HG02981 (cell line): ENCODE data around the gene POLR2I.
"Not testable (repeated sequence)": the region's sequence is repeated elsewhere in the genome, so short reads cannot be mapped to it uniquely, and the experiment has no call there.

Experiments used
- ATAC-seq: cut with Tn5 transposase; IDR thresholded peaks from one replicate; pipeline ENCODE4 v1.9.1; 2021; ENCODE audit warnings: mild to moderate bottlenecking, moderate library complexity; ENCODE audit not compliant: unreplicated experiment

Gene POLR2I

DNA sequence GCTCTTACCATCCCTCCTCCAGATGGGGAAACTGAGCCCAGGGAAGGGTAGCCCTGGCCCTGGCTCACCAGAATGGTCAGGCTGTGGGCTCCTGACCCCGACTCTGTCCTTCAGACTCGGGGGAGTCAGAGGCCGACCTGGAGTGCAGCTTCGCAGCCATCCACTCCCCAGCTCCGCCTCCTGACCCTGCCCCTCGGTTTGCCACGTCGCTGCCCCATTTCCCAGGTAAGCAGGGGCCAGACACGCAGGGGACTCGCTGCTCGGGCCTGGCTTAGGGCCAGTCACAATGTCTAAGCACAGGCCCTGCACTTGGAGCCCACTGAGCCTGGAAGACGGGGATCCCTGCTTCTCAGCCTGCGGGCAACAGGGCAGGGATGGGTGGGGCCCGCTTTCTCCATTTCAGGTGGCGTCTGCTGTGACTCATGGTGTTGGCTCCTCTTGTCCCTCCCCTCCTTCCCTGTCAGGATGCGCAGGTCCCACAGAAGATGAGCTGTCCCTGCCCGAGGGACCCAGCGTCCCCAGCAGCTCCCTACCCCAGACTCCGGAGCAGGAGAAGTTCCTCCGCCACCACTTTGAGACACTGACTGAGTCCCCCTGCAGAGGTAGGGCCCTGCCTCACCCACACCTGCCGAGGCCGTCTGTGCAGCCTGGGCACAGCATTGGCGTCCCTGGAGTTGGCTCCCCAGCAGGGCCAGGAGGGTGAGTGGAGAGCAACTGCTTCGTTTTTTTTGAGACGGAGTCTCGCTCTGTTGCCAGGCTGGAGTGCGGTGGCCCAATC is 12.9 kb downstream of the POLR2I start:
- ATAC-seq: no peak

DNA sequence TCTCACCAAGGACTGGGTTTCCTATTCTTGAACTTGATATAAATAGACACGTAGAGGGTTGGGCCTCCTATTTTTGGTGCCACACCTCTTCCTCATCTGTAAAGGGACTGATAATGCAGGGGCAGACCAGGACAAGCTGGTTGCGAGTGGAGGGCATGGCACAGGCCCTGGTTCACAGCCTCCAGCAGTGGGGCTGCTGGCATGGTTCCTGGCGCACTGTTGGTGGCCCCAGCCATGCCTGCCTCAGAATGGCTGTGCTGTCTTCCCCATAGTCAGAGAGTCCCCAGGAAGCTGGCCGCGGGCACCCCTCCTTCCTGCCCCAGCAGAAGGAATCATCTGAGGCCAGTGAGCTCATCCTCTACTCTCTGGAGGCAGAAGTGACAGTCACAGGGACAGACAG is 14.2 kb downstream of the POLR2I start:
- ATAC-seq: no peak

GRCh38 chr19:36099166-36099785 is 15.4 kb downstream of the POLR2I start:
- no peak for ATAC-seq

GRCh38 chr19:36097036-36097435 is 17.6 kb downstream of the POLR2I start:
- ATAC-seq: no peak

DNA sequence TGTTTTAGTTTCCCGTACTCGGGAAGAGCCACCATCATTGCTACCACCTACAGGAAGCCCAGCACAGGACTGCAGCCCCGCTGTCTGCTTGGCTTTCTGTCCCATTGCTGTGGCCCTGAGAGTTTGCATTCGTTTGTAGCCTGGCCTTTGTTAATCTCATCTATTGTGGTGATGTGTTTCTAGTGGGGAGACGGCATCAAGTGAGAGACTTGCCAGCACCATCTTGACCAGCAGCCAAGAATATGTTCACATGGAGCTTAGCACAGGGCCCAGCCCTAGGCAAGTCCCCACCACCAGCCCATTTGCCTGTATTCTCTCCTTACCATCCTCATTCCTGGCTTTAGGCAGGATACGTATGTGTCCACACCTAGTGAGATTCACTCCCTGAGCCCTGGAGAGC is 21.0 kb downstream of the POLR2I start:
- ATAC-seq: no peak

- ATAC-seq: no peak
Observed at GRCh38 chr19:36093146-36093662, 21.5 kb downstream of the POLR2I start.

GRCh38 chr19:36092566-36092965 is 22.1 kb downstream of the POLR2I start:
- ATAC-seq: no peak

GRCh38 chr19:36090910-36091695 is 23.6 kb downstream of the POLR2I start:
- no peak for ATAC-seq

DNA sequence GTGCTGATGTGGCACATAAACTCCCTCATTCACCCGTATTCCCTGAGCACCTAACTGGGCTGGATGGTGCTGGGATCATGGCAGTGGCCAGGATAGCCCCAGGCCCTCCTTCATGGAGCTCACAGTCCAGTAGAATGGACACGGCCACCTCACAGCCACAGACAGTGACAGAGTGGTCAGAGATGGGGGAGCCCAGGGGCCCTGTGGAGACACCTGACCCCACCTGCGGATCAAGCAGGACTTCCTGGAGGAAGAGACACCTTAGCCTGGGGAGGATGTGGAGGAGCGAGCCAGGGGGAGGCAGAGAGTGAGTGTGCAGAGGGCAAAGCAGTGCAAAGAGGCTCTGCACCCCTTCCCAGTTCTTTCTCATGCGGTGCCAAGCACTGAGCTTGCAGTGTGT is 24.8 kb downstream of the POLR2I start:
- ATAC-seq: no peak

GRCh38 chr19:36086326-36086725 is 28.3 kb downstream of the POLR2I start:
- ATAC-seq: no peak

- no peak for ATAC-seq
Observed at GRCh38 chr19:36084231-36085009, 30.3 kb downstream of the POLR2I start.

DNA sequence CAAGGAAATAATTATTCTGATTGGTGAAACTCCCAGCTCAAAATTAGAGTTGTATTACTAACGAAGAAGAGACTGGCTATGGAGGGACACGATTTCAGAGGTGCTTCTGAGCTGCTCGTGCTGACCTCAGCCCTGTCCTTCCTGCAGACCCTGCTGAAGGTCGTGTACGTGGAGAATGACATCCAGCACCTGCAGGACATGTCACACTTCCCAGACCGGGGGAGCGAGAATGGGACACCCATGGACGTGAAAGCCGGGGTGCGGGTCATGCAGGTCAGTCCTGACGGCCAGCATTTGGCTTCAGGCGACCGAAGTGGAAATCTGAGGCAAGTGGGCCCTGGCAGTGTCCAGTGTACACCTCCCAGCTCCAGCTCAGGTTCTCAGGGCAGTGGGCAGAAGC is 31.8 kb downstream of the POLR2I start:
- ATAC-seq: no peak

GRCh38 chr19:36081894-36082293 is 32.8 kb downstream of the POLR2I start:
- no peak for ATAC-seq

- no peak for ATAC-seq
Observed at GRCh38 chr19:36081385-36081784, 33.3 kb downstream of the POLR2I start.

DNA sequence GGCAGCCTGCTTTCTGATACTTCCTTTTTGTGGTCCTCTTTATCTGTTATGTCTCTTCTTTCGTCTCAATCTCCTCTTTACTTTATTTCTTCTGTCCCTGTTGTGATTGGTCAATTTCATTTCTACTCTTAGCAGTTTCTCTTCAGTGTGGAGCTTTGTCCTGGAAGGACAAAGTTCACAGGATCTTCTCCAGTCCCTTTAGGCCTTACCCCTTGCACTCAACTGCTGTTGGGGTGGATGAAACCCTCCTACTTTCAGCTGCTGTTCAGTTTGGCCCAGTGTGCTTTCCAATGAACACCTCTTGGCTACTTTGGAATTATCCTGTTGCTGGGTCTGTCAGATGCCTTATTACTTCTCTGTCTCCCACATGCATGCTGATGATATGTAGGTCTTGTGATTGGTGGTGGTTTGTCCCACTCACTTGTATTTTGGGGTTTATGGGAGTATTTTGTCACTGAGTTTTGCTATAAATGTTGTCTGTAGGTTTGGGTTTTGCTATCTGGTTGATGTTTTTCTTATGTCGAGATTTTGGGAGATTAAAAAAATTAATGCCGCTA is 35.2 kb downstream of the POLR2I start:
- ATAC-seq: no peak

DNA sequence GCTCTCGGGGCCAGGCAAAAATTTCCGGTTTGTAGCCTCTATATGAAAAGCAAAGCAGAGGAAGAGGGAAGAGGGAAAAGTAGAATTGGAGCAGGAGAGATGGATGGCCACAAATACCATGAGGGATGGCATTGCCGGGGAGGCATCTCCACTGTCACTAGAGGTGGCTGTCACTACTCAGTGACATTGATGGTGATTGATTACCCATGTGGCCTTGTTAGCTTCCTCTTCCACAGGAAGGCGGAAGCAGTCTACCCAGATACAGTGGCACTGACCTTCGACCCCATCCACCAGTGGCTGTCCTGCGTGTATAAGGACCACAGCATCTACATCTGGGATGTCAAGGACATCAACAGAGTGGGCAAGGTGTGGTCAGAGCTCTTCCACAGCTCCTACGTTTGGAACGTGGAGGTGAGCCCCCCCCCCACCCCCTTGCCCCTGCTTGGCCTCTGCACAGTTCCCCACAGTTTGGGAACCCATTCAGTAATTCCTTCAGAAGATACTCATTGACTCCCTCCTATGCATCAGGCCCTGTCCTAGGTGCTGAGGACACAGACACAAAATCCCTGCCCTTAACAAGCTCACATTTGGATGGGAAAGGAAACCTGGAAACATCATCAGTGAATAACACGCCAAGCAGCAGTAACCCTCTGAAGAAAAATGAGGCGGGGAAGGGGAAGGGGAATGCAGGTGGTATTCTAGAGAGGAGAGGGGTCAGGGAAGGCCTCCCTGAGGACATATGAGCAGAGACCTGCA is 41.4 kb downstream of the POLR2I start:
- no peak for ATAC-seq

- no peak for ATAC-seq
Observed at GRCh38 chr19:36072081-36072480, 42.6 kb downstream of the POLR2I start.

DNA sequence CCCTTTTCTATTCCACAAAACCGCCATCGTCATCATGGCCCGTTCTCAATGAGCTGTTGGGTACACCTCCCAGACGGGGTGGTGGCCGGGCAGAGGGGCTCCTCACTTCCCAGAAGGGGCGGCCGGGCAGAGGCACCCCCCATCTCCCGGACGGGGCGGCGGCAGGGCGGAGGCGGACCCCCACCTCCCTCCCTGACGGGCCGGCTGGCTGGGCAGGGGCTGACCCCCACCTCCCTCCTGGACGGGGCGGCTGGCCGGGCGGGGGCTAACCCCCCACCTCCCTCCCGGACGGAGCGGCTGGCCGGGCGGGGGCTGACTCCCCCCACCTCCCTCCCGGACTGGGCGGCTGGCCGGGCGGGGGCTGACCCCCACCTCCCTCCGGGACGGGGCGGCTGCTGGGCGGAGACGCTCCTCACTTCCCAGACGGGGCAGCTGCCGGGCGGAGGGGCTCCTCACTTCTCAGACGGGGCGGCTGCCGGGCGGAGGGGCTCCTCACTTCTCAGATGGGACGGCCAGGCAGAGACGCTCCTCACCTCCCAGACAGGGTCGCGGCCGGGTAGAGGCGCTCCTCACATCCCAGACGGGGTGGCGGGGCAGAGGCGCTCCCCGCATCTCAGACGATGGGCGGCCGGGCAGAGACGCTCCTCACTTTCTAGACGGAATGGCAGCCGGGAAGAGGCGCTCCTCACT is 45.7 kb downstream of the POLR2I start:
- ATAC-seq: not testable (repeated sequence)

GRCh38 chr19:36067681-36068080 is 47.0 kb downstream of the POLR2I start:
- no peak for ATAC-seq
